Peyer's patch (tissue), 4 donors: ENCODE data around the gene HHLA2. TPM values are rescaled to one million over a fixed set of nuclear protein-coding genes. Genes with fewer than 3 reads are reported as not detected.

Experiments
- DNase-seq, 3 donors: peaks; one replicate each; pipeline ENCODE4 v3.0.0-alpha.2; 2017 to 2019
- H3K27ac ChIP-seq, 4 donors: fragments of 200-600 bp; sonication (generic); one replicate each; pipeline ENCODE4 v1.5.1; 2016 to 2019
- H3K27me3 ChIP-seq, 2 donors: fragments of 200-600 bp; sonication (generic); one replicate each; pipeline ENCODE4 v1.5.1; 2019
- H3K36me3 ChIP-seq, 3 donors: fragments of 200-600 bp; sonication (generic); one replicate each; pipeline ENCODE4 v1.5.1; 2016 to 2019
- H3K4me1 ChIP-seq, 4 donors: fragments of 200-600 bp; sonication (generic); one replicate each; pipeline ENCODE4 v1.5.1; 2016 to 2019
- H3K4me3 ChIP-seq, 4 donors: fragments of 200-600 bp; sonication (generic); 1 replicate in 3 of 4; 2 replicates in 1 of 4; pipeline ENCODE4 v1.5.1; 2016 to 2019; ENCODE audit warnings: mild to moderate bottlenecking in 1 of 4
- H3K9me3 ChIP-seq, 4 donors: fragments of 200-600 bp; sonication (generic); one replicate each; pipeline ENCODE4 v1.5.1; 2016 to 2019; ENCODE audit warnings: mild to moderate bottlenecking in 1 of 4
- POLR2A ChIP-seq, 2 donors: fragments of 450-650 bp; IDR thresholded peaks; one replicate each; pipeline ENCODE4 v1.5.1; 2017; ENCODE audit warnings: antibody characterized with exemption in 2 of 2, mild to moderate bottlenecking in 2 of 2, moderate library complexity in 2 of 2
- total RNA-seq, 4 donors: library from RNA; depleted of rRNA; stranded (reverse); fragments of >200 nt; gene quantifications; one replicate each; pipeline ENCODE4 v1.1.0, GENCODE V29; 2016
- TF ChIP-seq, protein P1 (sequence below), 6 experiments: fragments of 450-650 bp in 4 of 6; fragments of 200-600 bp in 2 of 6; sonication (generic) in 1 of 6; IDR thresholded peaks; one replicate each; pipeline ENCODE4 v1.5.1; 2017 to 2019; ENCODE audit warnings: antibody characterized with exemption in 6 of 6, mild to moderate bottlenecking in 3 of 6, moderate library complexity in 1 of 6

The HHLA2 gene
- total RNA-seq, 4 donors from 2014 or later: 14.9 to 276 (median 145) TPM

GRCh38 chr3:108293858-108294257 lies 2.5 kb upstream of the HHLA2 start:
- TF ChIP-seq, protein P1, sequence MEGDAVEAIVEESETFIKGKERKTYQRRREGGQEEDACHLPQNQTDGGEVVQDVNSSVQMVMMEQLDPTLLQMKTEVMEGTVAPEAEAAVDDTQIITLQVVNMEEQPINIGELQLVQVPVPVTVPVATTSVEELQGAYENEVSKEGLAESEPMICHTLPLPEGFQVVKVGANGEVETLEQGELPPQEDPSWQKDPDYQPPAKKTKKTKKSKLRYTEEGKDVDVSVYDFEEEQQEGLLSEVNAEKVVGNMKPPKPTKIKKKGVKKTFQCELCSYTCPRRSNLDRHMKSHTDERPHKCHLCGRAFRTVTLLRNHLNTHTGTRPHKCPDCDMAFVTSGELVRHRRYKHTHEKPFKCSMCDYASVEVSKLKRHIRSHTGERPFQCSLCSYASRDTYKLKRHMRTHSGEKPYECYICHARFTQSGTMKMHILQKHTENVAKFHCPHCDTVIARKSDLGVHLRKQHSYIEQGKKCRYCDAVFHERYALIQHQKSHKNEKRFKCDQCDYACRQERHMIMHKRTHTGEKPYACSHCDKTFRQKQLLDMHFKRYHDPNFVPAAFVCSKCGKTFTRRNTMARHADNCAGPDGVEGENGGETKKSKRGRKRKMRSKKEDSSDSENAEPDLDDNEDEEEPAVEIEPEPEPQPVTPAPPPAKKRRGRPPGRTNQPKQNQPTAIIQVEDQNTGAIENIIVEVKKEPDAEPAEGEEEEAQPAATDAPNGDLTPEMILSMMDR (IDR thresholded peaks at IDR 0.05): no peak
- TF ChIP-seq POLR2A (IDR thresholded peaks at IDR 0.05): no peak
- Histone ChIP-seq H3K4me3 (no peak overlapping the region), H3K4me1 (no peaks in the 10 kb centered on the region), H3K9me3 (no peaks in the 10 kb centered on the region), H3K36me3 (no peaks in the 10 kb centered on the region), H3K27ac (no peak overlapping the region), H3K27me3 (no peaks in the 10 kb centered on the region)
- DNase-seq: no peak

DNA sequence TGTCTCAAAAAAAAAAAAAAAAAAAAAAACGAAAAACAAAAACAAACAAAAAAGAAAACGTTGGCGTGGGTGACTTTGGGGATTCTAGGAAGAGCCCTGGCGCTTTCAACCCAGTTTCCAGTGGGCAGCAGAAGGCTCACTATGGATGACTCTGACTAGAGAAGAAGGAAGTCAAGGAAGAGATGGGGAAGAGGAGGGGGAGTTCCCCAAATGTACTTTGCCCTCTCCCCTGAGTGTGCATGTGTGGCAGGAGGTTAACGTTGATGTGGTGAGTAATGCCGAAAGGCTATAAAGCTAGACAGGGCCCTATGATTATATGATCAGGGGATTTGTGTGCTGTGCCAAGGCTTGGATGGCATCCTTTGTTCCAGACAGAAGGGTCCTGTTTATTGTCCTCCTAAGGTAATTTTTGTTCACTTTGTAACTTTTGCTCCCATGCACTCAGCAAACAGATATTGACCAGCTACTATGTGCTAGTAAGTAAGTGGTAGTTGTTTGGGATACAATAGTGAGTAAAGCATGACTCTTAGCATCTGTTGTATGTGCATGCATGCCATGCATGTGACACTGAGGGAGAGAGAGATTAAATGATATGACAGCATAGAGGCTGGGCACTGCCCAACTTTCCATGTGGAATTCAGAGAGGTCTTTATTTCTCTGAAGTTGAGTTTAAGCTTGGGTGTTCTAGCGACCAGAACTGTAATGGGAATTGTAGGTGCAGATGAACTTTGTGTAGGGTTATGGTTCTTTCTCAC lies 750 bp upstream of the HHLA2 start:
- H3K4me1 ChIP-seq: no peaks in the 10 kb centered on the region
- no peak for TF ChIP-seq POLR2A (IDR thresholded peaks at IDR 0.05)
- TF ChIP-seq, protein P1 (IDR thresholded peaks at IDR 0.05): no peak
- H3K9me3 ChIP-seq: no peaks in the 10 kb centered on the region
- no peaks in the 10 kb centered on the region for H3K36me3 ChIP-seq
- peak overlapping the region in 3 of 4 donors; percentile 39 to 83 (median 70) for H3K27ac ChIP-seq
- H3K4me3 ChIP-seq: peak overlapping the region in 1 of 4 donors; percentile 48
- no peaks in the 10 kb centered on the region for H3K27me3 ChIP-seq
- DNase-seq: peak in 1 of 3 donors; percentile 77

- no peaks in the 10 kb centered on the region for H3K27me3 ChIP-seq
- H3K4me1 ChIP-seq: peaks cover 0 to 8% (median 0%) of the 10 kb centered on the region in 4 donors
- no peaks in the 10 kb centered on the region for H3K9me3 ChIP-seq
- no peaks in the 10 kb centered on the region for H3K36me3 ChIP-seq
- peak overlapping the region in 3 of 4 donors; percentile 12 to 48 (median 46) for H3K4me3 ChIP-seq
- H3K27ac ChIP-seq: peak overlapping the region in 3 of 4 donors; percentile 62 to 83 (median 82)
- TF ChIP-seq, protein P1 (IDR thresholded peaks at IDR 0.05): no peak
- no peak for TF ChIP-seq POLR2A (IDR thresholded peaks at IDR 0.05)
- no peak for DNase-seq
Observed at GRCh38 chr3:108297647-108298046, 1.3 kb downstream of the HHLA2 start.

DNA sequence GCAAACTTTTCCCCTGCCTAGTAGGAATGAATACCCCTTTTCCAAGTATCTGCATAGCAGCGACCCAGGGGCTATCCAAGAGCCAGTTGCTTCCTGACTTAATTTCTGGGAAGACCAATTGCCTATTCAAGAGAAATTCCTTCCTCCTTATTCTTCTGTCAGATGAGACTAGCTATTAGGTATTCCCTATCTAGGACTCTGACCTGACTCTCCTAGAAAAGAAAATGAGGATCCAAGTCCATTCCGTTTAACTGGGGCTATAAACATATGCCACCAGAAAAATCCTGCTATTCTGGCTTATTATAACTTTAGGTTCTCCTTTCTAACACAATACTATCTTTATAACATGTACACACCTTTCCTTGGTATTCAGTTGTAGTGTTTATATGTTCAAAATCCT lies 1.7 kb downstream of the HHLA2 start:
- no peaks in the 10 kb centered on the region for H3K36me3 ChIP-seq
- peaks cover 0 to 8% (median 0%) of the 10 kb centered on the region in 4 donors for H3K4me1 ChIP-seq
- DNase-seq: no peak
- no peaks in the 10 kb centered on the region for H3K9me3 ChIP-seq
- H3K4me3 ChIP-seq: peak overlapping the region in 2 of 4 donors; percentile 46 to 48
- TF ChIP-seq, protein P1 (IDR thresholded peaks at IDR 0.05): no peak
- TF ChIP-seq POLR2A (IDR thresholded peaks at IDR 0.05): peak; percentile 8 to 31
- no peaks in the 10 kb centered on the region for H3K27me3 ChIP-seq
- peak overlapping the region in 3 of 4 donors; percentile 62 to 83 (median 82) for H3K27ac ChIP-seq

DNA sequence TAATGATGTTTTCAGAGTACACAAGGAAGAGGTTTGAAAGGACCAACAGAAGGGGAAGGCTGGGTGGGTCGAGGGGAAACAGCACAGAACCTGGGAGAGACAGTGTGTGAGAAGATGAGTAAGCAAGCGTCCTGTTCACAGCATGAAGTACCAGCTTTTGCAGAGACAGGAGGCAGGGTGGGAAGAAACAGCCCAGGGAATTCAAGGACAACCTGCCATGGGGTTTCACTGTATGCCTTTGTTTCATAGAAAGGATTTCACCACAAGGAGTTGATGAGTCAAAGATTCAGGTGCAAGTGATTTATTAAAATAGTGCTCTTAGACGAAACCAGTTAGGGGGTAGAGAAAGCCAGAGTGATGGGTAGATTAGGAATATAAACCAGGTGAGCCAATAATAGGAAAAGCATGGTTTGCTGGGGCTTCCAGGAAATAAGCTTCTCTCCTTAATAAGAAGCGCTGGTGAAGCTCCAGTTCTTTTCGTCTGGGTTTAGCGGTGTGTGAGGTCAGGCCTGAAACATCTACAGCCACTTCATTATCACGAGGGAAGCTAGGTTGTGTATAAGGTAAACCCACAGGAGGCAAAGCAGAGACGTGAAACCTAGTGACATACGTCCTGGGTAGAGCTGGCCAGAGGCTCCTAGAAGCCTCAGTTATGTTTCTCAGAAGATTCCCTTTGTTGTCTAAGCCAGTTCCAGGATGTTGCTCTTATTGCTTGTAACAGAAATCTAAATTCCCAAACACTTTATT lies 3.9 kb downstream of the HHLA2 start:
- H3K9me3 ChIP-seq: no peaks in the 10 kb centered on the region
- no peaks in the 10 kb centered on the region for H3K36me3 ChIP-seq
- peaks cover 0 to 8% (median 0%) of the 10 kb centered on the region in 4 donors for H3K4me1 ChIP-seq
- H3K4me3 ChIP-seq: peak overlapping the region in 1 of 4 donors; percentile 48
- no peaks in the 10 kb centered on the region for H3K27me3 ChIP-seq
- H3K27ac ChIP-seq: no peak overlapping the region
- no peak for TF ChIP-seq POLR2A (IDR thresholded peaks at IDR 0.05)
- TF ChIP-seq, protein P1 (IDR thresholded peaks at IDR 0.05): no peak
- no peak for DNase-seq
